Liver (tissue), 9 donors: ENCODE measurements around the gene RBMS3. TPM values are rescaled to one million over a fixed set of nuclear protein-coding genes. Genes with fewer than 3 reads are reported as not detected.

Experiments
- DNase-seq: peaks from one replicate; pipeline ENCODE4 v3.0.0-alpha.2; 2017; ENCODE audit warnings: low spot score
- H3K27ac ChIP-seq, 2 donors: one replicate each; pipeline ENCODE4 v1.7.0; 2013; ENCODE audit warnings: inconsistent platforms in 2 of 2, low read length in 2 of 2, control low read depth in 1 of 2, low read depth in 1 of 2, mild to moderate bottlenecking in 1 of 2
- H3K27me3 ChIP-seq, 4 donors: one replicate each; pipeline versions ENCODE4 v1.6.1 to v1.7.0; 2013; ENCODE audit warnings: low read length in 3 of 4, inconsistent platforms in 1 of 4, mild to moderate bottlenecking in 1 of 4, moderate library complexity in 1 of 4; ENCODE audit not compliant: control insufficient read depth in 4 of 4, insufficient read depth in 4 of 4
- H3K36me3 ChIP-seq, 4 donors: one replicate each; pipeline versions ENCODE4 v1.6.1 to v1.7.0; 2013; ENCODE audit warnings: low read length in 3 of 4, mild to moderate bottlenecking in 3 of 4, low read depth in 1 of 4, moderate library complexity in 1 of 4; ENCODE audit not compliant: control insufficient read depth in 4 of 4, insufficient read depth in 3 of 4
- H3K4me1 ChIP-seq, 4 donors: one replicate each; pipeline versions ENCODE4 v1.6.1 to v1.7.0; 2013; ENCODE audit warnings: low read length in 3 of 4, mild to moderate bottlenecking in 3 of 4, moderate library complexity in 1 of 4; ENCODE audit not compliant: control insufficient read depth in 4 of 4, insufficient read depth in 4 of 4
- H3K4me3 ChIP-seq, 3 donors: one replicate each; pipeline versions ENCODE4 v1.6.1 to v1.7.0; 2013; ENCODE audit warnings: low read length in 3 of 3, control low read depth in 1 of 3, low read depth in 1 of 3, mild to moderate bottlenecking in 1 of 3
- H3K9ac ChIP-seq, 2 donors: one replicate each; pipeline ENCODE4 v1.7.0; 2013; ENCODE audit warnings: low read length in 2 of 2, mild to moderate bottlenecking in 2 of 2, moderate library complexity in 2 of 2, control low read depth in 1 of 2, low read depth in 1 of 2
- H3K9me3 ChIP-seq, 4 donors: one replicate each; pipeline versions ENCODE4 v1.6.1 to v1.7.0; 2013; ENCODE audit warnings: low read length in 3 of 4; ENCODE audit not compliant: control insufficient read depth in 4 of 4
- EGR1 ChIP-seq, 2 donors: IDR thresholded peaks; 2 replicates each; pipeline ENCODE4 v1.6.1; 2016 to 2018; ENCODE audit warnings: antibody characterized with exemption in 2 of 2, low read depth in 2 of 2
- FOXA1 ChIP-seq: IDR thresholded peaks from 2 replicates; pipeline ENCODE4 v1.6.1; 2016; ENCODE audit warnings: antibody characterized with exemption
- FOXA2 ChIP-seq: IDR thresholded peaks from 2 replicates; pipeline ENCODE4 v1.6.1; 2016; ENCODE audit warnings: antibody characterized with exemption
- GABPA ChIP-seq, 2 donors: IDR thresholded peaks in 1 of 2; conservative IDR thresholded peaks in 1 of 2; 2 replicates each; pipeline ENCODE4 v1.6.1; 2016; ENCODE audit warnings: antibody characterized with exemption in 2 of 2, mild to moderate bottlenecking in 1 of 2, moderate library complexity in 1 of 2
- HNF4A ChIP-seq, 2 donors: conservative IDR thresholded peaks; 2 replicates each; pipeline ENCODE4 v1.6.1; 2016; ENCODE audit warnings: antibody characterized with exemption in 2 of 2, mild to moderate bottlenecking in 2 of 2
- HNF4G ChIP-seq: IDR thresholded peaks from 2 replicates; pipeline ENCODE4 v1.6.1; 2016; ENCODE audit warnings: antibody characterized with exemption
- JUND ChIP-seq, 2 donors: IDR thresholded peaks; 2 replicates each; pipeline ENCODE4 v1.6.1; 2016; ENCODE audit warnings: antibody characterized with exemption in 2 of 2
- NR2F2 ChIP-seq: IDR thresholded peaks from 2 replicates; pipeline ENCODE4 v1.6.1; 2016; ENCODE audit warnings: antibody characterized with exemption
- RAD21 ChIP-seq, 2 donors: IDR thresholded peaks; 2 replicates each; pipeline ENCODE4 v1.6.1; 2016; ENCODE audit warnings: antibody characterized with exemption in 2 of 2, mild to moderate bottlenecking in 2 of 2
- RXRA ChIP-seq, 2 donors: IDR thresholded peaks; 2 replicates each; pipeline ENCODE4 v1.6.1; 2017 to 2018; ENCODE audit warnings: antibody characterized with exemption in 2 of 2, mild to moderate bottlenecking in 1 of 2
- SP1 ChIP-seq: IDR thresholded peaks from 2 replicates; pipeline ENCODE4 v1.6.1; 2018; ENCODE audit warnings: antibody characterized with exemption, mild to moderate bottlenecking
- TAF1 ChIP-seq: conservative IDR thresholded peaks from 2 replicates; pipeline ENCODE4 v1.6.1; 2016; ENCODE audit warnings: antibody characterized with exemption, mild to moderate bottlenecking
- YY1 ChIP-seq: IDR thresholded peaks from 2 replicates; pipeline ENCODE4 v1.6.1; 2016; ENCODE audit warnings: antibody characterized with exemption, mild to moderate bottlenecking
- WGBS: extraction: QIAGEN DNeasy Blood & Tissue Kit; methylation state at CpG from one replicate; pipeline ENCODE4 v1.1.7; 2013; 5-methylcytosine and 5-hydroxymethylcytosine counted together
- polyA plus RNA-seq, 2 donors: library from polyadenylated mRNA; stranded (reverse) in 1 of 2; unstranded in 1 of 2; fragments of 200-250 nt in 1 of 2; fragments of >200 nt in 1 of 2; fragmentation: Nextera tagmentation in 1 of 2; extraction: Ambion mirVana in 1 of 2; gene quantifications; one replicate each; pipeline versions ENCODE4 v1.2.1 to v1.2.3, GENCODE V29; 2013 to 2015
- total RNA-seq, 2 donors: library from RNA; depleted of rRNA; stranded (reverse); fragments of >200 nt; gene quantifications; one replicate each; pipeline ENCODE4 v1.2.3, GENCODE V29; 2014
- TF ChIP-seq, protein P1 (sequence below): IDR thresholded peaks from 2 replicates; pipeline ENCODE4 v1.6.1; 2016; ENCODE audit warnings: antibody characterized with exemption
- TF ChIP-seq, protein P2 (sequence below): IDR thresholded peaks from 2 replicates; pipeline ENCODE4 v1.6.1; 2016; ENCODE audit warnings: antibody characterized with exemption
- TF ChIP-seq, protein P3 (sequence below): fragments of 150-350 bp; IDR thresholded peaks from 2 replicates; pipeline ENCODE4 v1.5.1; 2017; ENCODE audit warnings: improper control_type of control experiment, low read depth, low read length; ENCODE audit not compliant: missing input control
- TF ChIP-seq, protein P4 (sequence below): IDR thresholded peaks from 2 replicates; pipeline ENCODE4 v1.6.1; 2016; ENCODE audit warnings: antibody characterized with exemption
- TF ChIP-seq, protein P5 (sequence below): IDR thresholded peaks from 2 replicates; pipeline ENCODE4 v1.6.1; 2016; ENCODE audit warnings: antibody characterized with exemption, mild to moderate bottlenecking
- donor health status: healthy.
- donor health status: healthy.
- donor health status: healthy.
- donor health status: healthy.
- donor health status: healthy.

Gene RBMS3
- total and polyA plus RNA-seq, 4 donors, result 1.2 to 14.9 (median 9.3) TPM

DNA sequence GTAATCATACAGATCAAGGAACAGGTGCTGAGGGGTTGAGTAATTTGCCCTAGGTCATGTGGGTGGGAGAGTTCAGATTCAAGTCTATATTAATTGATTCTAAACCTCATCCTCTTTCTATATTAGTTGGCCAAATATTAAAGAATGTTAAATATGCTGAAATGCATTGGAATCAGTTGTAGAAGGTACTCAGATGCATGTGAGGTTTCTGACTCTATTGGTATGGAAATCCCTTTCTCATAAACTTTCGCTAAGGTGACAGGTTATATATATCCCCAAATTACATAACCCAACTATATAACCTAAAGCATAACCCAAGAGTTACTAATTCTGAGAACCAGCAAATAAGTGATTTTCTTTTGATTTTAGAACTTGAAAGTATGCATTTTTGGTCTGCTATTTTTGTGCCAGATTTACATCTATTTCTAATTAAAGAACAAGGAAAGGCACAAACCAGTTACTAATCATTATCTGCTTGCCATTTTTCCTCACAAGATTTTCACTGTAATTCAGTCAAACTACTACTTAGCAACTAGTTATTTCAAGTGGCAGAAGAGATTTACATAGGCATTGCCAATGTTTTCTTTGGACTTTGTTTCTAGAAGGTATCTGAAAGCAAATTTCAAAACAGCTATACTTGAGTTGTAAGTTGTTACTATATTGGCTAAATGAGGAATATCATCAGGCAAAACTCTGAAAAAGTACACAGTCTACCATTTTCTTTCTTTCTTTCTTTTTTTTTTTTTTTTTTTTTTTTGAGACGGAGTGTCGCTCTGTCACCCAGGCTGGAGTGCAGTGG is 201.3 kb downstream of the RBMS3 start:
- WGBS, result 98% methylated on average over 3 of the region's 3 CpGs
- H3K4me1 ChIP-seq, result no peaks in the 10 kb centered on the region
- DNase-seq, result no peak

DNA sequence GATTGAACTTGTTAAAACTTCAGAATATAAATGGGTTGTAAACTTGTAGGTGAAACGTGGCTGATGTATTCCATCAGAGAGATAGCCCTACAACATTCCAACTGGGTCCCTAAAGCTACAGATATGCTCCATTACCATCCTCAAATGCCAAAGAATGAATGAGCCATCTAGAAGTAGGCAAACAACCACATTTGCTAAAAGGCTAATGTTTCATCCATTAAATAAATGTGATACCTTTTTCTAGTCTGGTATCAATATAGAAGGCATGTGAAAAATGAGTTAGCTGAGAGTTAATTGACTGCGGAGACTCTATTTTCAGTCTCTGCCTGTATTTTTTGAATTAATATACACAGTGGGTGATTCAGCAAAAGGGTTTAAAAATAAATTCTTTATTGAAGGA is 203.8 kb downstream of the RBMS3 start:
- 82% methylated on average over 2 of the region's 2 CpGs for WGBS
- DNase-seq, result no peak
- H3K9me3 ChIP-seq, result no peaks in the 10 kb centered on the region
- H3K4me3 ChIP-seq, result no peak overlapping the region
- no peak overlapping the region for H3K27ac ChIP-seq
- TF ChIP-seq SP1, result no peak
- TF ChIP-seq, protein P1, sequence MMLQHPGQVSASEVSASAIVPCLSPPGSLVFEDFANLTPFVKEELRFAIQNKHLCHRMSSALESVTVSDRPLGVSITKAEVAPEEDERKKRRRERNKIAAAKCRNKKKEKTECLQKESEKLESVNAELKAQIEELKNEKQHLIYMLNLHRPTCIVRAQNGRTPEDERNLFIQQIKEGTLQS, result no peak
- TF ChIP-seq, protein P2, sequence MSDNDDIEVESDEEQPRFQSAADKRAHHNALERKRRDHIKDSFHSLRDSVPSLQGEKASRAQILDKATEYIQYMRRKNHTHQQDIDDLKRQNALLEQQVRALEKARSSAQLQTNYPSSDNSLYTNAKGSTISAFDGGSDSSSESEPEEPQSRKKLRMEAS, result no peak
- no peak for TF ChIP-seq TAF1
- TF ChIP-seq HNF4A (conservative IDR thresholded peaks at IDR 0.05), result no peak
- TF ChIP-seq HNF4G, result no peak
- no peak for TF ChIP-seq EGR1 (IDR thresholded peaks at IDR 0.05; ENCODE audit: low read depth in 2 of 2)
- no peak for TF ChIP-seq RAD21 (IDR thresholded peaks at IDR 0.05)
- TF ChIP-seq NR2F2, result no peak
- TF ChIP-seq, protein P3, sequence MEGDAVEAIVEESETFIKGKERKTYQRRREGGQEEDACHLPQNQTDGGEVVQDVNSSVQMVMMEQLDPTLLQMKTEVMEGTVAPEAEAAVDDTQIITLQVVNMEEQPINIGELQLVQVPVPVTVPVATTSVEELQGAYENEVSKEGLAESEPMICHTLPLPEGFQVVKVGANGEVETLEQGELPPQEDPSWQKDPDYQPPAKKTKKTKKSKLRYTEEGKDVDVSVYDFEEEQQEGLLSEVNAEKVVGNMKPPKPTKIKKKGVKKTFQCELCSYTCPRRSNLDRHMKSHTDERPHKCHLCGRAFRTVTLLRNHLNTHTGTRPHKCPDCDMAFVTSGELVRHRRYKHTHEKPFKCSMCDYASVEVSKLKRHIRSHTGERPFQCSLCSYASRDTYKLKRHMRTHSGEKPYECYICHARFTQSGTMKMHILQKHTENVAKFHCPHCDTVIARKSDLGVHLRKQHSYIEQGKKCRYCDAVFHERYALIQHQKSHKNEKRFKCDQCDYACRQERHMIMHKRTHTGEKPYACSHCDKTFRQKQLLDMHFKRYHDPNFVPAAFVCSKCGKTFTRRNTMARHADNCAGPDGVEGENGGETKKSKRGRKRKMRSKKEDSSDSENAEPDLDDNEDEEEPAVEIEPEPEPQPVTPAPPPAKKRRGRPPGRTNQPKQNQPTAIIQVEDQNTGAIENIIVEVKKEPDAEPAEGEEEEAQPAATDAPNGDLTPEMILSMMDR, result no peak
- TF ChIP-seq, protein P4, sequence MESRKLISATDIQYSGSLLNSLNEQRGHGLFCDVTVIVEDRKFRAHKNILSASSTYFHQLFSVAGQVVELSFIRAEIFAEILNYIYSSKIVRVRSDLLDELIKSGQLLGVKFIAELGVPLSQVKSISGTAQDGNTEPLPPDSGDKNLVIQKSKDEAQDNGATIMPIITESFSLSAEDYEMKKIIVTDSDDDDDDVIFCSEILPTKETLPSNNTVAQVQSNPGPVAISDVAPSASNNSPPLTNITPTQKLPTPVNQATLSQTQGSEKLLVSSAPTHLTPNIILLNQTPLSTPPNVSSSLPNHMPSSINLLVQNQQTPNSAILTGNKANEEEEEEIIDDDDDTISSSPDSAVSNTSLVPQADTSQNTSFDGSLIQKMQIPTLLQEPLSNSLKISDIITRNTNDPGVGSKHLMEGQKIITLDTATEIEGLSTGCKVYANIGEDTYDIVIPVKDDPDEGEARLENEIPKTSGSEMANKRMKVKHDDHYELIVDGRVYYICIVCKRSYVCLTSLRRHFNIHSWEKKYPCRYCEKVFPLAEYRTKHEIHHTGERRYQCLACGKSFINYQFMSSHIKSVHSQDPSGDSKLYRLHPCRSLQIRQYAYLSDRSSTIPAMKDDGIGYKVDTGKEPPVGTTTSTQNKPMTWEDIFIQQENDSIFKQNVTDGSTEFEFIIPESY, result no peak
- no peak for TF ChIP-seq JUND (IDR thresholded peaks at IDR 0.05)
- TF ChIP-seq RXRA (IDR thresholded peaks at IDR 0.05), result no peak
- TF ChIP-seq YY1, result no peak
- TF ChIP-seq FOXA2, result no peak
- TF ChIP-seq GABPA (IDR thresholded peaks at IDR 0.05 in 1 of 2, conservative IDR thresholded peaks at IDR 0.05 in 1 of 2), result no peak
- no peak for TF ChIP-seq FOXA1
- TF ChIP-seq, protein P5, sequence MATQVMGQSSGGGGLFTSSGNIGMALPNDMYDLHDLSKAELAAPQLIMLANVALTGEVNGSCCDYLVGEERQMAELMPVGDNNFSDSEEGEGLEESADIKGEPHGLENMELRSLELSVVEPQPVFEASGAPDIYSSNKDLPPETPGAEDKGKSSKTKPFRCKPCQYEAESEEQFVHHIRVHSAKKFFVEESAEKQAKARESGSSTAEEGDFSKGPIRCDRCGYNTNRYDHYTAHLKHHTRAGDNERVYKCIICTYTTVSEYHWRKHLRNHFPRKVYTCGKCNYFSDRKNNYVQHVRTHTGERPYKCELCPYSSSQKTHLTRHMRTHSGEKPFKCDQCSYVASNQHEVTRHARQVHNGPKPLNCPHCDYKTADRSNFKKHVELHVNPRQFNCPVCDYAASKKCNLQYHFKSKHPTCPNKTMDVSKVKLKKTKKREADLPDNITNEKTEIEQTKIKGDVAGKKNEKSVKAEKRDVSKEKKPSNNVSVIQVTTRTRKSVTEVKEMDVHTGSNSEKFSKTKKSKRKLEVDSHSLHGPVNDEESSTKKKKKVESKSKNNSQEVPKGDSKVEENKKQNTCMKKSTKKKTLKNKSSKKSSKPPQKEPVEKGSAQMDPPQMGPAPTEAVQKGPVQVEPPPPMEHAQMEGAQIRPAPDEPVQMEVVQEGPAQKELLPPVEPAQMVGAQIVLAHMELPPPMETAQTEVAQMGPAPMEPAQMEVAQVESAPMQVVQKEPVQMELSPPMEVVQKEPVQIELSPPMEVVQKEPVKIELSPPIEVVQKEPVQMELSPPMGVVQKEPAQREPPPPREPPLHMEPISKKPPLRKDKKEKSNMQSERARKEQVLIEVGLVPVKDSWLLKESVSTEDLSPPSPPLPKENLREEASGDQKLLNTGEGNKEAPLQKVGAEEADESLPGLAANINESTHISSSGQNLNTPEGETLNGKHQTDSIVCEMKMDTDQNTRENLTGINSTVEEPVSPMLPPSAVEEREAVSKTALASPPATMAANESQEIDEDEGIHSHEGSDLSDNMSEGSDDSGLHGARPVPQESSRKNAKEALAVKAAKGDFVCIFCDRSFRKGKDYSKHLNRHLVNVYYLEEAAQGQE, result no peak
- H3K4me1 ChIP-seq, result no peaks in the 10 kb centered on the region
- H3K36me3 ChIP-seq, result no peaks in the 10 kb centered on the region
- no peak overlapping the region for H3K9ac ChIP-seq
- no peaks in the 10 kb centered on the region for H3K27me3 ChIP-seq

More for the DNA sequence above, 201.3 kb downstream of the RBMS3 start:
- no peak overlapping the region for H3K27ac ChIP-seq
- no peak overlapping the region for H3K4me3 ChIP-seq
- no peaks in the 10 kb centered on the region for H3K36me3 ChIP-seq
- H3K27me3 ChIP-seq, result no peaks in the 10 kb centered on the region
- TF ChIP-seq HNF4G (no peak), JUND (IDR thresholded peaks at IDR 0.05) (no peak), YY1 (no peak), SP1 (no peak), TAF1 (no peak), RXRA (IDR thresholded peaks at IDR 0.05) (no peak), EGR1 (IDR thresholded peaks at IDR 0.05; ENCODE audit: low read depth in 2 of 2) (no peak), GABPA (IDR thresholded peaks at IDR 0.05 in 1 of 2, conservative IDR thresholded peaks at IDR 0.05 in 1 of 2) (no peak), FOXA1 (no peak), RAD21 (IDR thresholded peaks at IDR 0.05) (no peak), HNF4A (conservative IDR thresholded peaks at IDR 0.05) (no peak), FOXA2 (no peak)
- TF ChIP-seq, protein P4, result no peak
- no peak overlapping the region for H3K9ac ChIP-seq
- no peaks in the 10 kb centered on the region for H3K9me3 ChIP-seq
